GM18907 (cell line): Measurements from ENCODE around the gene PACRG.

Experiments
- ATAC-seq: cut with Tn5 transposase; IDR thresholded peaks from one replicate; pipeline ENCODE4 v1.9.1; 2021; ENCODE audit warnings: mild to moderate bottlenecking, moderate library complexity; ENCODE audit not compliant: unreplicated experiment

PACRG gene

DNA sequence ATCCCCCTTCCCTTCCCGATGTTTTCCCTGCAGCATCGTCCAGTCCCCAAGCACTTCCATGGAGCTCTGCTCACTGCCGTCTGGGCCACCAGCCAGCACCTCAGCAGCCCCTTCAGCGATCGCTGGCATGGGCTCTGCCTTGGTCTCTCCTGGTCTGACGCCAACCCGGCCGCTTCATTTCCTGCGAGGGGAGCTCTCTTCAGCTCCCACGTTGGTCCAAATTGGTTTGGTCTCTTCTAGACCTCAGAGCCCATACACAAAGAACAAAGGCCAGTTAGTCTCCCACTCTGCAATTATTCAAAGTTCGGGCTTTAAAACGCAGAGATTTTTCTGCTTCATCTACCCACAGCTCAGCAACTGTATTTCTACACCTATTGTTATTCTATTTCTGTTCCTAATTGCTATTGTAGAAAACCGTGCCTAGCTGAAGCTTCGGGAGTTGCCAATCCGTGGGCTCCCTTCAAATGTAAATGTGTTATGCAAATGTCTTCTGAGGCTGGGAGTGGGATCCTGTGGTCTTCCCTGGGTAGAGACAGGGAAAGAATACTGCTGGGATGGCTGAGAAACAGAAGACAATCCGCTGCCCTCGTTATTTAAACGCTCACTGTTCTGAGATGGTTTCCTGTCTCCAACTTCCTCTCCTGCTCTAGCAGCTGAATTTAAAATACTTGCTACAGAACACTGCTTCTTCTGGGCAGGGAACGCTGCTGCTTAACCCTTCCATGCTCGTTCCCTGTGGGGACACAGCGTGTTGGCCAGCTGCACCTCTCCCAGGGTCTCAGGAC, 532.5 kb downstream of the PACRG start:
- ATAC-seq, result no peak

- ATAC-seq, result no peak
Observed at GRCh38 chr6:163260911-163261310, 533.1 kb downstream of the PACRG start.

GRCh38 chr6:163261361-163261760, 533.6 kb downstream of the PACRG start:
- ATAC-seq, result no peak

DNA sequence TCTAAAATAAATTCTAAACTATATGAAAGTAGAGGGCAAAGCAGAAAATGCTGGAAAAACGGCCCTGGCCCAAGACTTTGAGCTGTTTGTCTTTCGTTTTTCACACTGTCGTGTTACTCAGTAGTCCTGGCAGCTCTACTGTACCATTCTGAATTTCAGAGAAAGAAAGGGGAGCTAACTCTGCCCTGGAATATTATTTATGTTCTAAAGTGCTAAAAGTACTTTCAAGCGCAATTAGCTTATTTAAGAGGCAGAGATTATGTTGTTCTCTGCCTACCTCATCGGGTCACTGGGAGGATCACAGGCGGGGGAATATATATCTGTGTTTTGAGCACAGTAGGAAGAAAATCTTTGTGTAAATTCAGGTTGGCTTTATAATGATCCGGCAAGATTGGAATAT, 534.3 kb downstream of the PACRG start:
- no peak for ATAC-seq

- no peak for ATAC-seq
Observed at GRCh38 chr6:163263196-163263595, 535.4 kb downstream of the PACRG start.

DNA sequence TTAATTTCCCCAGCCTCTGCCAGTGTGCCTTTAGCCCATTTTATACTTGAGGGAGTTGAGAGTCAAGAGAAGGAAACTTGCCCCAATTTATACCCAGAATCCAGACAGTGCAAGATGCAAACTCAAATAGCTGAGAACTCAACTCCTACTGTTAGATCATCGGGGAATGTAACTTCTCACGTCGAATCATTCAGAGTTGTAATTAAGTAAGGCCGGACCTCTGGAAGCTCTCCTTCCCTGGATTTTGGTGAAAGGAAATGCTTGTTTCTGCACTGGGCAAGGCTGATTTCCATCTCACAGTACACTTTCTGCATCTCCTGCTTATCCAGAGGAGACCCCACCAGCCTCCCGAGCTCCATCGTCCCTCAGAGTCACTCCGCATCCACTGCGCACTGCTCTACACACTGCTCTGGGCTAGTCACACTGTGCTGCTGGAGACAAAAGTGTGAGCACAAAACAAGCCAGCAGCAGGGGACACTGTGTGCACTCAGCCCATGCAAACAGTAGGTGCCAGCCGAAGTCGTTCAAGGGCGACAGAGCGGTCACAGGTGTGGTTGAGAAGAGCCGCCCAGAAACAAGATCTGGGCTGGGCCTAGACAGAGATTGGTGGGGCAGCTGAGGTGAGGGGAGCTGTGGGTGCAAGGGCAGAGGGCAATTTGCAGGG, 536.4 kb downstream of the PACRG start:
- no peak for ATAC-seq

DNA sequence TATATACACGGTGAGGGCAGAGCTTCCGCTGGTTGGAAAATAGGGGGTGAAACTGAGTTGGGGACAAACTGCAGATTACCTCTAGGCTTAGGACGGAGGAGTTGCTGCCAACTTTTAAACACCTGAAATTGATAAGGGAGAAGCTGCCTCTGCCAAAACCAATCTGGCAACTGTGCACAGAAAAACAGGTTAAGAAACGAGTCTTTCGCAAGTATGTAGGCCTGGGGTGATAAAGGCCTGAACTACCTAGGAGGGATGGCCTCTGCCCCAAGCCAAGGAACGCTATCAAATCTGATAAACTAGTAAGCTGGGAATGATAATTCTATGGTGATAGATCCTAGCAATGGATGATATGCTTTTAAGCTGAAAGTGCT, 536.9 kb downstream of the PACRG start:
- ATAC-seq, result no peak

GRCh38 chr6:163281634-163282033, 553.9 kb downstream of the PACRG start:
- ATAC-seq, result no peak

- no peak for ATAC-seq
Observed at GRCh38 chr6:163282672-163283071, 554.9 kb downstream of the PACRG start.

DNA sequence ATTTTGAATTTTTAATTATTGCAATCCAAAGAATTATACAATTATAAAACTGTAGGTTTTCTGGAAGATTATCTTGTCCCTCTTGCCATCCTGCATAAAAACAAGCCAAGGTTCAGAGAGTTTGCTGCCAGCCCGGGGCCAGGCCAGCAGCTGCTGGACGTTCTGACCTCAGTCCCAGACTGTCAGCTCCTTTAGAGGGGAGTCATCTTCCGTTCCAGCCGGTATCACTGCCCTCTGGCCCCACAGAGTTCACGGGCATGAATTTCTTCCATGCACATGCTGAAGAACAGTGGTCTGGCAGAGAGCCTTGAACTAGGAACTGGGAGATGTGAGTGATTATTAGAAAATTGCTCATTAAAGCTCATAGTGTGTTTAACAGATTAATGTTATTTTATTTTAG, 556.4 kb downstream of the PACRG start:
- ATAC-seq, result no peak

DNA sequence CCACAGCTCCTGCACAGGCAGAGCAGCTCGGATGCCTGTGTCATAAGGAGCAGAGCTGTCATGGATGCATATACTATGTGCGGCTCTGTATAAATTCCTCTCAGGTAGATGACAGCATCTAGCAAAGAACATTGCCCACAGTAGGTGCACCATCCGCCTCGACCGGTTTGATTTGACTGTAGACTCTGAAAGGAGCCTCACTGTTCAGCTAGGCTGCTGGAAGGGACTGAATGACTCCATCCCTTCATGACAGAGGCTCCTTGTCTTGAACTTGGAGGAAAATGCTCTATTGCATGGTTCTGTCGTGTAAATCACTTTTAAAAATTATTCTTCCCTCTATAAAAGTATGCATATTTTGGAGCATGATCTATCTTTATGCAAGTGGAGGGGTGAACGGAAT, 557.9 kb downstream of the PACRG start:
- no peak for ATAC-seq

DNA sequence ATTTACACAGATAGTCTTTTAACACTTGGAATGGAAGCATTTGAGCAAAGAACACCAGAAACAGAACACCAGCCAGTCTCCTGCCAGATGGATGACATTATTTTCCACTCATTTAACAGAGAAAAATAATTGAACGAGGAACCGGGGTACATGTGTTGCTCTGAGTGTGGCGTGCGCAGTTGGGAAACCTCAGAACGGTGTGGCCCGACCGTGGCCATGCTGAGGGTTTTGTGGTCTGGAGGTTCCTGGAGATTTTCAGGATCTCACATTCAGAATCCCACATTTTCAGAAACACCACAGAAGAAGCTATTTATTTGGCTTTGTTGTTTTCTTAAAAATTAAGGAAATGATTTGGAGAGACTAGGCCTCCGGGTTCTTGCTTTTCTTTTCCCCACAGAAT, 559.9 kb downstream of the PACRG start:
- ATAC-seq, result no peak

DNA sequence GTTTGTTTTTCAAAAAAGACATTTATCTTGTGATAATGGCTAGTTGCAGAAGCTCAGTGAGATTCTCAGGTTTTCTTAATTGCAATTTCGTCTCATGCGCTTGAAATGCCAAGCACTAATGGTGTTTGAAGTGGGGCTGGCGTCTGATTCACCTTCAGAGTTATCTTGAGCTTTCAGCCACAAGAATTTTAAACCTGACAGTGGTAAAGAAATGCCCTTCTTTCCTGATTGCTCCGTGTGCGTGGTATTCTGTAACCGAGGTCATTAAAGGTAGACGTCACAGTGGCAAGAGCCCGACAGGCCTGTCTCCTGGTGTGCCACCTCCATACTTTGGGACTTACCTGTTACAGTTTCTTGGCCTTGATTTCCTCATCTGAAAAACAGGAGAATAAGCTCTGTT, 560.3 kb downstream of the PACRG start:
- ATAC-seq, result no peak

DNA sequence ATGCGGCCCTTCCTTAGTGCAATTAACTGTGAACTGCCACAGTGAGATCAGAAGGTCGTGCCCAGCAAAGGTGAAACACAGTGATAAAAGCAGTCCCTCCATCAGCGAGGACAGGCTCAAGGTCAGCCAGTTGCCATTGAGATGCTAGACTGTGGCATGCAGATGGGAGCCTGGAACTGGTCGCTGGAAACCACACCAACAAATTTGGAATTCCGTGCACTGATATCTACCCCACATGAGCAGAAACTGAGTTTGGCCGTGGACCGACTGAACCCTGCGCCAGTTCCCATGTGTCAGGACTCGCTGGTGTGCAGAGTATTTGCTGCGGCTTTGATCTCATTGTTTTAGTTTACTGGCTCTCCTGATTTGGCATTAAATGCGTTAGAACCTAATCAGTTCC, 561.1 kb downstream of the PACRG start:
- ATAC-seq, result no peak

DNA sequence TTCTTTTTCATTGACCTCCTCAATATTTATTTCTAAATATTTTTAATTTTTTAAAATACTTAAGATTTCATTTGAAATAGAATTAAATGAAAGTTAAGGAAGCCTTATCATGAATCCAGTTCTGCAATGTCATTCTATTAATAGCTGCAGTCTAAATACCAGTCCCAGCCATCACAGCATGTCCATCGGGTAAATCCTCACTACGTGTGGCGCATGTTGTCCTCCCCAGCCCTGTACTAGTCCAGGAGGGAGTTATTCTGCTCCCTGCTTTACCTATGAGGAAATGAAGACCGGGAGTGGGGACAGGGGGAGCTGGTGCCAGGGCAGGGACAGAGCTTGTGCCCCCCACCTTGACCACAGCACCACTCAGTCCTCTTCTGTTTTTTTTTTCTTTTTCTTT, 561.7 kb downstream of the PACRG start:
- no peak for ATAC-seq

- ATAC-seq, result no peak
Observed at GRCh38 chr6:163290545-163291274, 562.9 kb downstream of the PACRG start.

GRCh38 chr6:163291622-163292021, 563.8 kb downstream of the PACRG start:
- no peak for ATAC-seq

GRCh38 chr6:163293286-163293685, 565.5 kb downstream of the PACRG start:
- ATAC-seq, result no peak

- no peak for ATAC-seq
Observed at GRCh38 chr6:163294734-163295133, 567.0 kb downstream of the PACRG start.

GRCh38 chr6:163296835-163297519, 569.2 kb downstream of the PACRG start:
- ATAC-seq, result no peak

GRCh38 chr6:163298079-163298830, 570.5 kb downstream of the PACRG start:
- no peak for ATAC-seq
